Measurements from ENCODE around the gene RABGAP1. TPM values are rescaled to one million over a fixed set of nuclear protein-coding genes. Genes with fewer than 3 reads are reported as not detected.

The RABGAP1 gene
- total and polyA plus RNA-seq, 10 of the 15 experiments (the other 5 are each of a cell fraction or from before 2014, with no cell fraction given) = 2.6 to 31.6 (median 12.5) TPM

DNA sequence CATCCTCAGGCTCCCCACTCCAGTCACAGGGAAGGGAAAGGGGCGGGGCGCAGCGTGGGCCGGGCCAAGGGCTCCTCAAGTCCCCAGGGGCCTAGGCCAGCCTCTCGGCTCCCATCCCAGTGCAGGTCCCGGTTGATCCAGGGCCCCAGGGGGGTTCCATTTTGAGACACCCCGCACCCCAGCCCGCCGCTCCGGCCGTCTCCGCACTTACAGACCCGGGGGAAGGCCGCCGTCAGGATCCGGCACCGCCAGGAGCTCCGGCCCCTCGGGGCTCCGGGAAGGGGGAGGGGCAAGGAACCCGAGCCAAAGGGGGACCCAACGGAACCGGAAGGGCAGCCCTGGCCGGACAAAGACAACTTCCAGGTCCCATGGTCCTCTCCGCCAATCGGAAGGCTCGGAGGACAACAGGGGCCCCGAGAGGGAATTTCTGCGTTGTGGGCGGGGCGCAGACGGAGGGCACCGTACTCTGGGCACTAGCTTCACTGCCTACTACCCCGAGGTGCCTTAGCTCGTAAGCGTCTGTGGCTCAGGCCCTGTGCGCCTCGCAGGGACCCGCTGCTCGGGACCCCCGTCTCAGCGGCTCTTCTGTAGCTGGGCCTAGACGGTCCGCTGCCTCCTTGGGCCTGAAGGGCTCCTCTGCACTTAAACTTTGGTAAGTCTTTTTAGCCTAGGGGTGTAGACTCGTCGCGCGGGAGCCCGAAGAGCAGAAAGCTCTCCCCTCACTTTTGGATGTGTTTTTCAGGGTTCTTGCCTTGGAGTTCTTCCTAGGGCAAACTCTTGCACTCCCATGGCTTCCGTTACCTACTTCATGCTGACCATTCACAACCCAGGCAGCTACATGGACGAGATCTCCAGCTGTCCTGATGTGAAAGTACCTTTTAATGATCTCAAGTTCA, 9.3 kb upstream of the RABGAP1 start, which contains the start of gene ZBTB26 (continued):
- TF ChIP-seq, protein P1, sequence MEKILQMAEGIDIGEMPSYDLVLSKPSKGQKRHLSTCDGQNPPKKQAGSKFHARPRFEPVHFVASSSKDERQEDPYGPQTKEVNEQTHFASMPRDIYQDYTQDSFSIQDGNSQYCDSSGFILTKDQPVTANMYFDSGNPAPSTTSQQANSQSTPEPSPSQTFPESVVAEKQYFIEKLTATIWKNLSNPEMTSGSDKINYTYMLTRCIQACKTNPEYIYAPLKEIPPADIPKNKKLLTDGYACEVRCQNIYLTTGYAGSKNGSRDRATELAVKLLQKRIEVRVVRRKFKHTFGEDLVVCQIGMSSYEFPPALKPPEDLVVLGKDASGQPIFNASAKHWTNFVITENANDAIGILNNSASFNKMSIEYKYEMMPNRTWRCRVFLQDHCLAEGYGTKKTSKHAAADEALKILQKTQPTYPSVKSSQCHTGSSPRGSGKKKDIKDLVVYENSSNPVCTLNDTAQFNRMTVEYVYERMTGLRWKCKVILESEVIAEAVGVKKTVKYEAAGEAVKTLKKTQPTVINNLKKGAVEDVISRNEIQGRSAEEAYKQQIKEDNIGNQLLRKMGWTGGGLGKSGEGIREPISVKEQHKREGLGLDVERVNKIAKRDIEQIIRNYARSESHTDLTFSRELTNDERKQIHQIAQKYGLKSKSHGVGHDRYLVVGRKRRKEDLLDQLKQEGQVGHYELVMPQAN (conservative IDR thresholded peaks at IDR 0.05) = peak; percentile 54
- no peak for TF ChIP-seq KDM1A (IDR thresholded peaks at IDR 0.05; ENCODE audit: borderline replicate concordance)
- TF ChIP-seq ESRRA (IDR thresholded peaks at IDR 0.05; ENCODE audit: low read length) = no peak
- peak; percentile 66 for TF ChIP-seq RELA (IDR thresholded peaks at IDR 0.05; ENCODE audit: borderline replicate concordance, partially characterized antibody)
- no peak for TF ChIP-seq MTA3 (IDR thresholded peaks at IDR 0.05; ENCODE audit: borderline replicate concordance, low read length)
- peak; percentile 52; the same call in 1 of the 2 replicates for TF ChIP-seq RAD51 (IDR thresholded peaks at IDR 0.05)
- TF ChIP-seq, protein P2, sequence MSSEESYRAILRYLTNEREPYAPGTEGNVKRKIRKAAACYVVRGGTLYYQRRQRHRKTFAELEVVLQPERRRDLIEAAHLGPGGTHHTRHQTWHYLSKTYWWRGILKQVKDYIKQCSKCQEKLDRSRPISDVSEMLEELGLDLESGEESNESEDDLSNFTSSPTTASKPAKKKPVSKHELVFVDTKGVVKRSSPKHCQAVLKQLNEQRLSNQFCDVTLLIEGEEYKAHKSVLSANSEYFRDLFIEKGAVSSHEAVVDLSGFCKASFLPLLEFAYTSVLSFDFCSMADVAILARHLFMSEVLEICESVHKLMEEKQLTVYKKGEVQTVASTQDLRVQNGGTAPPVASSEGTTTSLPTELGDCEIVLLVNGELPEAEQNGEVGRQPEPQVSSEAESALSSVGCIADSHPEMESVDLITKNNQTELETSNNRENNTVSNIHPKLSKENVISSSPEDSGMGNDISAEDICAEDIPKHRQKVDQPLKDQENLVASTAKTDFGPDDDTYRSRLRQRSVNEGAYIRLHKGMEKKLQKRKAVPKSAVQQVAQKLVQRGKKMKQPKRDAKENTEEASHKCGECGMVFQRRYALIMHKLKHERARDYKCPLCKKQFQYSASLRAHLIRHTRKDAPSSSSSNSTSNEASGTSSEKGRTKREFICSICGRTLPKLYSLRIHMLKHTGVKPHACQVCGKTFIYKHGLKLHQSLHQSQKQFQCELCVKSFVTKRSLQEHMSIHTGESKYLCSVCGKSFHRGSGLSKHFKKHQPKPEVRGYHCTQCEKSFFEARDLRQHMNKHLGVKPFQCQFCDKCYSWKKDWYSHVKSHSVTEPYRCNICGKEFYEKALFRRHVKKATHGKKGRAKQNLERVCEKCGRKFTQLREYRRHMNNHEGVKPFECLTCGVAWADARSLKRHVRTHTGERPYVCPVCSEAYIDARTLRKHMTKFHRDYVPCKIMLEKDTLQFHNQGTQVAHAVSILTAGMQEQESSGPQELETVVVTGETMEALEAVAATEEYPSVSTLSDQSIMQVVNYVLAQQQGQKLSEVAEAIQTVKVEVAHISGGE (CRISPR knock-in tag; IDR thresholded peaks at IDR 0.05) = peak; percentile 56; the same call in 1 of the 2 replicates
- TF ChIP-seq ZZZ3 (IDR thresholded peaks at IDR 0.05; ENCODE audit: control insufficient read depth, insufficient read length, low read depth) = no peak
- TF ChIP-seq EP300 (IDR thresholded peaks at IDR 0.05; ENCODE audit: borderline replicate concordance in 1 of 2, control insufficient read depth in 1 of 2, low read depth in 2 of 2, low read length in 2 of 2) = no peak
- TF ChIP-seq ASH2L (IDR thresholded peaks at IDR 0.05; ENCODE audit: borderline replicate concordance, low read depth) = peak; percentile 30; the same call in 1 of the 2 replicates
- TF ChIP-seq NR2C1 (IDR thresholded peaks at IDR 0.05) = peak; percentile 95
- no peak; a peak in 1 of 4 replicates for TF ChIP-seq BHLHE40 (IDR thresholded peaks at IDR 0.05; ENCODE audit: borderline replicate concordance in 1 of 2, low read depth in 2 of 2, low read length in 1 of 2)
- TF ChIP-seq NBN (IDR thresholded peaks at IDR 0.05) = peak; percentile 73
- TF ChIP-seq HDAC2 (IDR thresholded peaks at IDR 0.05) = no peak
- TF ChIP-seq, protein P3, sequence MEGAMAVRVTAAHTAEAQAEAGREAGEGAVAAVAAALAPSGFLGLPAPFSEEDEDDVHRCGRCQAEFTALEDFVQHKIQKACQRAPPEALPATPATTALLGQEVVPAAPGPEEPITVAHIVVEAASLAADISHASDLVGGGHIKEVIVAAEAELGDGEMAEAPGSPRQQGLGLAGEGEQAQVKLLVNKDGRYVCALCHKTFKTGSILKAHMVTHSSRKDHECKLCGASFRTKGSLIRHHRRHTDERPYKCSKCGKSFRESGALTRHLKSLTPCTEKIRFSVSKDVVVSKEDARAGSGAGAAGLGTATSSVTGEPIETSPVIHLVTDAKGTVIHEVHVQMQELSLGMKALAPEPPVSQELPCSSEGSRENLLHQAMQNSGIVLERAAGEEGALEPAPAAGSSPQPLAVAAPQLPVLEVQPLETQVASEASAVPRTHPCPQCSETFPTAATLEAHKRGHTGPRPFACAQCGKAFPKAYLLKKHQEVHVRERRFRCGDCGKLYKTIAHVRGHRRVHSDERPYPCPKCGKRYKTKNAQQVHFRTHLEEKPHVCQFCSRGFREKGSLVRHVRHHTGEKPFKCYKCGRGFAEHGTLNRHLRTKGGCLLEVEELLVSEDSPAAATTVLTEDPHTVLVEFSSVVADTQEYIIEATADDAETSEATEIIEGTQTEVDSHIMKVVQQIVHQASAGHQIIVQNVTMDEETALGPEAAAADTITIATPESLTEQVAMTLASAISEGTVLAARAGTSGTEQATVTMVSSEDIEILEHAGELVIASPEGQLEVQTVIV (IDR thresholded peaks at IDR 0.05; ENCODE audit: borderline replicate concordance, partially characterized antibody) = peak; percentile 62
- TF ChIP-seq STAT3 (IDR thresholded peaks at IDR 0.05; ENCODE audit: low read depth, low read length) = no peak
- 0 out of 2 replicates have a peak, but pooled peaks have one; percentile 23 for TF ChIP-seq RBBP5 (conservative IDR thresholded peaks at IDR 0.05)
- 0 out of 2 replicates have a peak, but pooled peaks have one; percentile 20 for TF ChIP-seq TCF7 (IDR thresholded peaks at IDR 0.05; ENCODE audit: borderline replicate concordance)
- TF ChIP-seq BCL11A (IDR thresholded peaks at IDR 0.05; ENCODE audit: low read depth, low read length) = no peak
- TF ChIP-seq, protein P4, sequence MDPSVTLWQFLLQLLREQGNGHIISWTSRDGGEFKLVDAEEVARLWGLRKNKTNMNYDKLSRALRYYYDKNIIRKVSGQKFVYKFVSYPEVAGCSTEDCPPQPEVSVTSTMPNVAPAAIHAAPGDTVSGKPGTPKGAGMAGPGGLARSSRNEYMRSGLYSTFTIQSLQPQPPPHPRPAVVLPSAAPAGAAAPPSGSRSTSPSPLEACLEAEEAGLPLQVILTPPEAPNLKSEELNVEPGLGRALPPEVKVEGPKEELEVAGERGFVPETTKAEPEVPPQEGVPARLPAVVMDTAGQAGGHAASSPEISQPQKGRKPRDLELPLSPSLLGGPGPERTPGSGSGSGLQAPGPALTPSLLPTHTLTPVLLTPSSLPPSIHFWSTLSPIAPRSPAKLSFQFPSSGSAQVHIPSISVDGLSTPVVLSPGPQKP (IDR thresholded peaks at IDR 0.05; ENCODE audit: low read depth, low read length) = peak; percentile 75
- 0 out of 2 replicates have a peak, but pooled peaks have one; percentile 27 for TF ChIP-seq SMARCA5 (IDR thresholded peaks at IDR 0.05)
